GM12801 (cell line): ENCODE measurements around the gene LRP1B.

Source experiments
- TF ChIP-seq, protein P1 (sequence below): IDR thresholded peaks from one replicate; pipeline ENCODE4 v1.5.1; 2011; ENCODE audit warnings: control low read depth; ENCODE audit not compliant: insufficient read length; ENCODE audit errors: extremely low read depth

LRP1B gene

DNA sequence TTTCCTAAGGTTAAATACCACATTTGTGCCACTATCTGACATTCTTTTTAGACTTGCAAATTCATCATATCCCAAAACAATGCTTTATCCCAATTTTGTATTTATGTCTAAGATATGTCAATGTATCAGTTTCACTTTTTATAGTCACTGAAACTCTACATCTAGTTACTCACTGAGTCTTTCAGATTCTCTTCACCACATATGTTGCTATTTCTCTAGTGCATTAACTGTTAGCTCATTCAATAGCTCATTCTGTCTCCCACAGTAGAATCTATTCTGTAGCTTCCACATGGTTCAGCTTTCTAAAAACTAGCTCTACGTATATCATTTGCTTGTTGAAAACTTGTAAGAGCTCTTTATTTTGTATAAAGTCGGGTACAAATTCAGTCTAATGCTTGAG is 1930.1 kb downstream of the LRP1B start:
- TF ChIP-seq, protein P1, sequence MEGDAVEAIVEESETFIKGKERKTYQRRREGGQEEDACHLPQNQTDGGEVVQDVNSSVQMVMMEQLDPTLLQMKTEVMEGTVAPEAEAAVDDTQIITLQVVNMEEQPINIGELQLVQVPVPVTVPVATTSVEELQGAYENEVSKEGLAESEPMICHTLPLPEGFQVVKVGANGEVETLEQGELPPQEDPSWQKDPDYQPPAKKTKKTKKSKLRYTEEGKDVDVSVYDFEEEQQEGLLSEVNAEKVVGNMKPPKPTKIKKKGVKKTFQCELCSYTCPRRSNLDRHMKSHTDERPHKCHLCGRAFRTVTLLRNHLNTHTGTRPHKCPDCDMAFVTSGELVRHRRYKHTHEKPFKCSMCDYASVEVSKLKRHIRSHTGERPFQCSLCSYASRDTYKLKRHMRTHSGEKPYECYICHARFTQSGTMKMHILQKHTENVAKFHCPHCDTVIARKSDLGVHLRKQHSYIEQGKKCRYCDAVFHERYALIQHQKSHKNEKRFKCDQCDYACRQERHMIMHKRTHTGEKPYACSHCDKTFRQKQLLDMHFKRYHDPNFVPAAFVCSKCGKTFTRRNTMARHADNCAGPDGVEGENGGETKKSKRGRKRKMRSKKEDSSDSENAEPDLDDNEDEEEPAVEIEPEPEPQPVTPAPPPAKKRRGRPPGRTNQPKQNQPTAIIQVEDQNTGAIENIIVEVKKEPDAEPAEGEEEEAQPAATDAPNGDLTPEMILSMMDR, result no peak

DNA sequence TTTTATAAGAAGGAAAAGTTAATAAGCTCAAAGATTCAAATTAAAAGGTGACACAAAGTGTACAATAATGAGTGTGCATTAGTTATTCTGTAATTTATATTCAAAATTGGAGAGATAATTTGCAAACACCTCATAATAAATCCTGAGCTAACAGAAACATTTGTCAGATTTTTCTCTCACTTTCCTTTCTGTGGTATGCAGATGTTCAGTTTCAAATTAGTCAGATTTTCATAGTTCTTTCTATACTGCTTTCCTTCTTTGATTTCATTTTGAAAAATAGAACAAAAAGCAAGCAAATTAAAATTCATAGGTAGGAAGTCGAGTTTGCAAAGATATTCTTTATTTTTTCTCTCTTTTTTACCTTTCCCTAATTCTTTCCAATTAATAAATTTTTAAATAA is 1930.5 kb downstream of the LRP1B start:
- TF ChIP-seq, protein P1, result no peak

DNA sequence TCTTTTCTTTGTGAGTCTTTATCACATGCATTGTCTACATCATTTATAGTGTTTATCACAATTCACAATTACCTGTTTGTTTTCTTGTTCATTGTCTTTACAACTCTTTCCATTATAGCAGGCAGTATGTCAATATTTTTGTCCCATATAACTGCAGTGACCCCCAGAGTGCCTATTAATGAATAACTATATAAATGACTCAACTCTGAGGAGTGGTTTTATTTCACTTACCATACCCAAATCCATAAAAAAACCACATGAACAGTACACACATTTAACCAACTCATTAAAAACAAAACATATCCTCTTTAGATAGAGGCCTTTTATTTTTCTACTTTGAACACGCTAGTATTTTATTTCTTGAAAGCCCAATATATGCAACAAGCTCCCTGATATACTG is 1931.5 kb downstream of the LRP1B start:
- TF ChIP-seq, protein P1, result no peak

DNA sequence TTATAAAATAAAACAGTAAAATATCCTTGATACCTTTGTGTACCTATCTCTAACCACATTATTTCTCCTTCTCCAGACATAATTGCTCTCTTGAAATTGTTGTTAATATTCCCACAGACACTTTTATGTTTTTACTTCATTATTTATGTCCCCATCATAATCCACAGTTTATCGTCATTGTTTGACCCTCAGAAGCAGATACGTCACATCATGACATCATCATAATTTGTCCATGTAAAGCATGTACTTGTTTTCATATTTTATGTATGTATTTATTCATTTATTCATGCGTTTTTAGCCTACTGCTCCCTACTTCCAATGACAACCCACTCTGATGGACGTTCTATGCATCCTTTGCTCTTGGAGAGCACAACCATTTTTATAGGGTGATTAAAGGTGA is 1943.7 kb downstream of the LRP1B start:
- TF ChIP-seq, protein P1, result no peak

DNA sequence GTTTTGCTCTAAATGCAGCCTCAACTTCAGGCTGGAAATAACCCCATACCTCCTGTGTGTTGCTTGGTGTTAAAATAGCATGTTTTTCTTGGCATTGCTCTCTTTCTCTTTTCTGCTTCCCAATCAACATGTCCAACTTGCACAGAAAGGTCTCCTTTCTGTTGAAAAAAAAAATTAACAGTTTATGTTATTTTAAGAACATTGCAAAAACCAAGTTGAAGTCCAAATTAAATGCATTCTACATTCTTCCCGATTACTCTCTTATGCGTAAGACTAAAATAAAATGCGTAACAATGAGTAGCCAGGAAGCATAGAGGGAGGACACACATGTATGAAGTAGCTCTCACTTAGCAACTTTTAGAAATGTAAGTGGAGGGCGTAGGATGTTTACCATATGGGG is 1944.5 kb downstream of the LRP1B start:
- TF ChIP-seq, protein P1, result no peak

DNA sequence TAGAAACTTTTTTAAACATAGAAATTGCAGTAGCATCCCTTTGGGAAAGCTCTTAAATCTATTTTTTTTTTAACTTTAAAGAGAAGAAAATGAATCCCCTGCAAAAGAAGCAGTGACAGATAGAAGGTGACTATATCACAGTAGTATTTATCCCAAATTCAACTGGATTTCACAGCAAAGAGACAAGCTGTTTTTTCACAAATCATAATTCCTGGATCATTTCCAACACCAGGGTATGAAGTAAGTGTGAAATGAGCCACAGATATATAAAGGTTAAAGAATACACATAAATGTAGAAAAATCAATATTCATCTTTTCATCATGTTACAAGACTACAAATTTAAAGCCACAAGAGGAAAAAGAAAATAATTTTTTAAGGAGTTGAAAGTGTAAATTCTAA is 1945.7 kb downstream of the LRP1B start:
- TF ChIP-seq, protein P1, result no peak

DNA sequence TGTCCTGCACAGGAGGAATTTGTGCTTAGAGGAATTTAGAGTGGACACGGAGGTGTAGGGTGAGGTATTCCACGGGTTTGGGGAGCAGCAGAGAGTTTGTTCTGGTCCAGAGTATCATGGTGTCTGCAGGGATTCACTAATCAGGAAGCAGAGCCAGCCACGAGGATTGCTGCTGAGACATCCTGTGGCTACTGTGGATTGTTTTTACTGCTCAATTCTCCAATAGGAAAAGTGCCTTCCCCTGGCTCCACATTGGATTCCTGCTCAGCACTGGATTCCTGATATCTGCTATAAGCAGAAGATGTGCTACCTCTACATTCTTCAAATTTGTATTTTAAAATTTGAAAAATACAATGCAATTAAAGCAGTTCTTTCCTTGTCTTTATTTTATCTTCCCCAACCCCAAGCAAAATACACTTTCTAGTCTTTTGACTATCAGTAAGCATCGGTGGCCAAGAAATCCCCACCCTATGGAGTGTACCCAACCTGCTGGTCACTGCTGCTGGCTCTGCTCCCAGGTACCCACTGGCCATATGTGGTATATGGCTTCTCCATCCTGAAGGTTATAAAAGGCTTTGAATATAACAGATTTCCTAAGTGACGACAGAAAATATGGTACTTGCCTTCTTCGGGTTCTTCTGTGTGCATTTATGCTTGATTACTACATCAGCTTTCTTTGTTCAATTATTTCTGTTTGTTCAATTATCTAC is 1947.6 kb downstream of the LRP1B start:
- TF ChIP-seq, protein P1, result no peak
